Breast epithelium (tissue), 3 donors: ENCODE results near the gene LUZP1.

ENCODE experiments used
- CTCF ChIP-seq, 3 donors: fragments of 450-650 bp; IDR thresholded peaks; one replicate each; pipeline ENCODE4 v1.5.1; 2016 to 2017; ENCODE audit warnings: antibody characterized with exemption in 3 of 3, mild to moderate bottlenecking in 3 of 3, moderate library complexity in 3 of 3
- POLR2A ChIP-seq: fragments of 450-650 bp; IDR thresholded peaks from one replicate; pipeline ENCODE4 v1.6.1; 2016; ENCODE audit warnings: antibody characterized with exemption, mild to moderate bottlenecking, moderate library complexity
- POLR2AphosphoS5 ChIP-seq, 3 donors: sonication (generic); formaldehyde crosslinking; IDR thresholded peaks; one replicate each; pipeline ENCODE4 v1.6.1; 2017; ENCODE audit warnings: antibody characterized with exemption in 3 of 3

- peak in 2 of 3 donors; percentile 9 to 27 for TF ChIP-seq CTCF (IDR thresholded peaks at IDR 0.05)
- TF ChIP-seq POLR2A = no peak
- no peak for TF ChIP-seq POLR2AphosphoS5 (IDR thresholded peaks at IDR 0.05)
These were observed 87.3 kb downstream of the LUZP1 start for GRCh38 chr1:23081376-23081775.
